Right lobe of liver (tissue), 6 donors: Measurements from ENCODE around the gene PHLDA2. TPM values are rescaled to one million over a fixed set of nuclear protein-coding genes. Genes with fewer than 3 reads are reported as not detected.

Source experiments
- ATAC-seq, 4 donors: fragments of 200-7000 bp; cut with Tn5 transposase; one replicate each; pipeline ENCODE4 v1.9.1; 2020; ENCODE audit warnings: mild to moderate bottlenecking in 4 of 4, moderate library complexity in 4 of 4
- DNase-seq, 3 donors: peaks; one replicate each; pipeline ENCODE4 v3.0.0-alpha.2; 2020
- H3K27ac ChIP-seq, 3 donors: fragments of 200-600 bp; one replicate each; pipeline ENCODE4 v1.8.0; 2022
- H3K27me3 ChIP-seq, 2 donors: fragments of 200-600 bp; one replicate each; pipeline ENCODE4 v1.8.0; 2022
- H3K36me3 ChIP-seq, 4 donors: fragments of 200-600 bp; sonication (generic) in 1 of 4; one replicate each; pipeline versions ENCODE4 v1.5.1 to v1.8.0; 2017 to 2022; ENCODE audit warnings: control low read depth in 1 of 4
- H3K4me1 ChIP-seq, 4 donors: fragments of 200-600 bp; sonication (generic) in 1 of 4; one replicate each; pipeline versions ENCODE4 v1.5.1 to v1.8.0; 2017 to 2022; ENCODE audit warnings: control low read depth in 1 of 4
- H3K4me3 ChIP-seq, 3 donors: fragments of 200-600 bp; one replicate each; pipeline ENCODE4 v1.8.0; 2022
- H3K9me3 ChIP-seq, 4 donors: fragments of 200-600 bp; sonication (generic) in 1 of 4; one replicate each; pipeline versions ENCODE4 v1.5.1 to v1.8.0; 2017 to 2022; ENCODE audit warnings: control low read depth in 1 of 4
- POLR2A ChIP-seq: fragments of 450-650 bp; IDR thresholded peaks from one replicate; pipeline ENCODE4 v1.6.1; 2017; ENCODE audit warnings: antibody characterized with exemption, mild to moderate bottlenecking
- WGBS: methylation state at CpG from one replicate; pipeline ENCODE4 v1.1.6; 2018; ENCODE audit warnings: low coverage, low lambda C conversion rate; ENCODE audit not compliant: insufficient coverage; ENCODE audit errors: missing lambda C conversion rate; 5-methylcytosine and 5-hydroxymethylcytosine counted together
- intact Hi-C, 2 donors: fragments of 100-400 bp; cut with DNase I; formaldehyde crosslinking; loops; one replicate each; pipeline versions ENCODE4 v1.11.2 to v1.14.1; 2022
- long read RNA-seq: library from polyadenylated mRNA; unstranded; transcript quantifications from one replicate; pipeline ENCODE4 v2.0.0, GENCODE V29; 2019
- total RNA-seq, 6 experiments: library from RNA; depleted of rRNA in 2 of 6; stranded (reverse); fragments of >200 nt in 2 of 6; fragmentation: NEBNext Ultra II Directional in 3 of 6; extraction: Animal tissue kit (Norgen Biotek cat#: 25700) in 3 of 6; gene quantifications; one replicate each; pipeline versions ENCODE4 v1.1.0 to v1.2.4, GENCODE V29; 2016 to 2023
- TF ChIP-seq, protein P1 (sequence below), 4 donors: fragments of 200-600 bp in 3 of 4; fragments of 450-650 bp in 1 of 4; IDR thresholded peaks; one replicate each; pipeline versions ENCODE4 v1.5.1 to v1.8.0; 2016 to 2022; ENCODE audit warnings: antibody characterized with exemption in 4 of 4, mild to moderate bottlenecking in 2 of 4
- donor health status: DM: no; HTN: yes; CAD: no.
- donor health status: DM: no; HTN: no; CAD: no.
- donor health status: DM: no; HTN: no; CAD: no.
- donor health status: DM: no; HTN: yes; CAD: no.
- donor health status: DM: no; HTN: yes; CAD: no.

The PHLDA2 gene
- 10 to 100 TPM in 2 of 6 experiments, 1 to 10 TPM in 1, under 1 TPM in 2, not detected in 1; 0.51 to 12.7 (median 5.9) TPM for total RNA-seq
- long read RNA-seq = 0 reads

GRCh38 chr11:2928605-2929530 lies at the start of gene PHLDA2:
Gene PHLDA2, minus strand, starts transcription at chr11:2929420. Its CDS starts 56 bp downstream, at chr11:2929364.
- Histone ChIP-seq H3K27me3 (no peaks in the 10 kb centered on the region), H3K4me3 (peak within 1 kb of the TSS; percentile 49 to 69 (median 54)), H3K9me3 (no peaks in the 10 kb centered on the region), H3K36me3 (no peaks in the 10 kb centered on the region), H3K27ac (peak within 1 kb of the TSS in 1 of 3 donors; percentile 70), H3K4me1 (peaks cover 0 to 21% (median 9%) of the 10 kb centered on the region in 4 donors)
- 0% methylated on average over 10 of the region's 113 CpGs for WGBS
- ATAC-seq (peak; percentile 27 to 52 (median 39)), DNase-seq (peak; percentile 74 to 77 (median 76))
- peak; percentile 88 for TF ChIP-seq POLR2A
- TF ChIP-seq, protein P1, sequence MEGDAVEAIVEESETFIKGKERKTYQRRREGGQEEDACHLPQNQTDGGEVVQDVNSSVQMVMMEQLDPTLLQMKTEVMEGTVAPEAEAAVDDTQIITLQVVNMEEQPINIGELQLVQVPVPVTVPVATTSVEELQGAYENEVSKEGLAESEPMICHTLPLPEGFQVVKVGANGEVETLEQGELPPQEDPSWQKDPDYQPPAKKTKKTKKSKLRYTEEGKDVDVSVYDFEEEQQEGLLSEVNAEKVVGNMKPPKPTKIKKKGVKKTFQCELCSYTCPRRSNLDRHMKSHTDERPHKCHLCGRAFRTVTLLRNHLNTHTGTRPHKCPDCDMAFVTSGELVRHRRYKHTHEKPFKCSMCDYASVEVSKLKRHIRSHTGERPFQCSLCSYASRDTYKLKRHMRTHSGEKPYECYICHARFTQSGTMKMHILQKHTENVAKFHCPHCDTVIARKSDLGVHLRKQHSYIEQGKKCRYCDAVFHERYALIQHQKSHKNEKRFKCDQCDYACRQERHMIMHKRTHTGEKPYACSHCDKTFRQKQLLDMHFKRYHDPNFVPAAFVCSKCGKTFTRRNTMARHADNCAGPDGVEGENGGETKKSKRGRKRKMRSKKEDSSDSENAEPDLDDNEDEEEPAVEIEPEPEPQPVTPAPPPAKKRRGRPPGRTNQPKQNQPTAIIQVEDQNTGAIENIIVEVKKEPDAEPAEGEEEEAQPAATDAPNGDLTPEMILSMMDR (IDR thresholded peaks at IDR 0.05) = no peak
- intact Hi-C loops = no loop called here

- no peak overlapping the region for H3K27ac ChIP-seq
- no peak for ATAC-seq
Measured at GRCh38 chr11:2977113-2977512, 47.9 kb upstream of the PHLDA2 start.

DNA sequence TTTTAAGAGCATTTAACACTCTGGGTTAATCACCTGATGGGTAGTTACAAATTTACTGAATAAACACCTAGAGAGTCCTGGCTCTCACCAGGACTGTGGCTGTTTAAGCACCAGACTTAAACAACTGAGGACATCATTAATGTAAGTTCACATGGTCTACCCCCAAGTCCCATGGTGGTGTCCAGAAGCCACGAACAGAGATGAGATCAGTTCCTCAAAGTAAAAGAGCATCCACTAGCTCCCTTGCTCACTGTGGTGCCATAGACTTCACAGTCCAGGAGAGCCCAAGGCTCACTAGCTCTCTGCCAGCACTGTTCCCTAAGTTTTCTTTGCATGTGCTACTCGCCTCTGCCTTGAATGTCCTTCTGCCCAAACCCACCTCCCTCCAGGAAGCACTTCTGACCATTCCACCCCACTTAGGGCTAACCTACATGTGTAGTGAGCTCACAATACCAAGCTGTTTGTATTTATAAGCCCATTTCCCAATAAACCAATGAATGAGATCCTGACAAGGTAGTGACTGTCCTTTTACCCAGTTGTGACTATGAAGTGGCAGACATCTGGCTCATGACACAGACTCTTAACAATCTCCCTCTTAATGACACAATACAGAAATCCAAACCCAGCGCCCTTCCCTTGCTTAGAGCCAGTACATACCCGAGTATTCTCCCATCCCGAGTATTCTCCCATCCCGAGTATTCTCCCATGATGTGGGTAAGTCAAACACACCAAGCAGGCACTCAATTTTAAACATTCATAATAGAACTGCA lies 47.3 kb upstream of the PHLDA2 start:
- Histone ChIP-seq H3K9me3 (no peaks in the 10 kb centered on the region), H3K4me1 (no peaks in the 10 kb centered on the region), H3K27ac (no peak overlapping the region), H3K36me3 (peaks cover 7 to 72% (median 38%) of the 10 kb centered on the region in 4 donors), H3K4me3 (no peak overlapping the region), H3K27me3 (no peaks in the 10 kb centered on the region)
- no peak for TF ChIP-seq POLR2A
- TF ChIP-seq, protein P1 (IDR thresholded peaks at IDR 0.05) = no peak
- intact Hi-C loops = no loop called here
- 67% methylated on average over 5 of the region's 6 CpGs for WGBS
- ATAC-seq (no peak), DNase-seq (no peak)

More at GRCh38 chr11:2977113-2977512, 47.9 kb upstream of the PHLDA2 start:
- 54% methylated on average over 7 of the region's 7 CpGs for WGBS
- H3K9me3 ChIP-seq = no peaks in the 10 kb centered on the region
- TF ChIP-seq, protein P1 (IDR thresholded peaks at IDR 0.05) = no peak
- TF ChIP-seq POLR2A = no peak
- intact Hi-C loops = no loop called here
- no peaks in the 10 kb centered on the region for H3K4me1 ChIP-seq
- no peaks in the 10 kb centered on the region for H3K27me3 ChIP-seq
- peaks cover 7 to 66% (median 35%) of the 10 kb centered on the region in 4 donors for H3K36me3 ChIP-seq
- no peak overlapping the region for H3K4me3 ChIP-seq
- no peak for DNase-seq

DNA sequence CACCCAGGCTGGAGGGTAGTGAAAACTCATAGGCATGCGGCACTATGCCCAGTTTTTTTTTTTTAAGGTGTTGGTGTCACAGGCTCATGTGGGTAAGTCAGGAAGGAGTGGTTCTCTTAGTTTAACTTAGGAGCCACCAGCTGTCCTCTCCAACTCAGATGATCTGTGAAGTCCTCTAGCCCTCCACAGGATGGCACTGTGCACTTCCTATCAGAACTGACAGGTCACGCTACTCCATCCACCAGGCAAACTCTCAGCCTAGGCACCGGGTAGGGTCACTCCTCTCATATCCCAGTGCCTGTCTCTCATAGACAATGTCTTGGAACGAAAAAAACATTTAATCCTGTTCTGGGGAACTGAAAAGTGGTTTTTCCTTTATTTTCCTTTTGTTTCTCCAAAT lies 46.4 kb upstream of the PHLDA2 start:
- no peaks in the 10 kb centered on the region for H3K4me1 ChIP-seq
- TF ChIP-seq POLR2A = no peak
- TF ChIP-seq, protein P1 (IDR thresholded peaks at IDR 0.05) = peak; percentile 36 to 55 (median 44)
- H3K4me3 ChIP-seq = no peak overlapping the region
- 62% methylated on average over 4 of the region's 4 CpGs for WGBS
- intact Hi-C loops = no loop called here
- no peak overlapping the region for H3K27ac ChIP-seq
- no peaks in the 10 kb centered on the region for H3K27me3 ChIP-seq
- peaks cover 7 to 81% (median 43%) of the 10 kb centered on the region in 4 donors for H3K36me3 ChIP-seq
- DNase-seq (no peak), ATAC-seq (peak; percentile 83 to 96 (median 90))
- H3K9me3 ChIP-seq = no peaks in the 10 kb centered on the region
